Retina (tissue), 1 donor: ENCODE data around the gene TFDP2.

Experiments
- DNase-seq: peaks from one replicate; pipeline ENCODE4 v3.0.0-alpha.2; 2016

TFDP2 gene

DNA sequence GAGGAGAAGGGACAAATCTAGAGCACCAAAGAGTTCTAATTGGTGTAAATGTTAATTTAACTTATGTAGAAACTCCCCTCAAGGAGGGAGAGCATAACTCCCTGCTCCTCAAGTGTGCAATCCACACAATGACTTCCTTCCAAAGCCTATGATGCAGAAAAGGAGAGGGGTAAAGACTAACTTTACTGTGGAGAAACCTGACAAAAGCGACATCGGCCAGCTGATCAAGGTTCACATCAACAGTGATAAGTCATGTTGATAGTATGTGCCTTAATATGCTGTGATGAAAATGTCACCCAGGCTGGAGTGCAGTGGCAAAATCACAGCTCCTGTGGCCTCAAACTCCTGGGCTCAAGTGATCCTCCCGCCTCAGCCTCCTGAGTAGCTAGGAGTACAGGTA lies 76.5 kb downstream of the TFDP2 start:
- no peak for DNase-seq

DNA sequence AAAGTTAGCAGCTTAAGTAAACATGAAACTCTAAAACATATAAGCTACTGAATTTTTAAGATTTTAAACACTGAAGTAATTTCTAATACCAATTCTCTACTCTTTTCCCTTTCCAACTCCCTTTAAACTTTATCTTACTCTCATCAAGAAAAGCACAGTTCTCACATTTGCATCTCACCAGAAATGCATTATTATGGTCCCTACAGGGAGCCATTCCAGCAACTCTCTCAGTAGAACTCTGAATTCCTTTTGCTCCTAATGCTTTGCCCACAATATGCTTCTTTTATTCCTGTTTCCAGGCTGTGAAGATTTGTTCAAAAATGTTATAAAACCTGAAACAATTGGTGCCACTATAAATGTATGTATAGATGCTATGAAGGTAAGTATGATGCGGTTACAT lies 83.4 kb downstream of the TFDP2 start:
- DNase-seq, result no peak

DNA sequence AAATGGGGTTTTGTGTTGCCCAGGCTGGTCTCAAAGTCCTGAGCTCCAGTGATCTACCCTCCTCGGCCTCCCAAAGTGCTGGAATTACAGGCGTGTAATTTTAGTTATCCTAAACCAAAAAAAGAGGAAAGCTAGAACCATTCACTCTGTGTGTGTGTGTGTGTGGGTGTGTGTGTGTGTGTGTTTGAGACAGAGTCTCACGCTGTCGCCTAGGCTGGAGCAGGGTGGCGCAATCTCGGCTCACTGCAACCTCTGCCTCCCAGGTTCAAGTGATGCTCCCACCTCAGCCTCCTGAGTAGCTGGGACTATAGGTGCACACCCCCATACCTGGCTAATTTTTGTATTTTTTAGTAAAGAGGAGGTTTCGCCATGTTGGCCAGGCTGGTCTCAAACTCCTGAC lies 84.0 kb downstream of the TFDP2 start:
- DNase-seq, result no peak

DNA sequence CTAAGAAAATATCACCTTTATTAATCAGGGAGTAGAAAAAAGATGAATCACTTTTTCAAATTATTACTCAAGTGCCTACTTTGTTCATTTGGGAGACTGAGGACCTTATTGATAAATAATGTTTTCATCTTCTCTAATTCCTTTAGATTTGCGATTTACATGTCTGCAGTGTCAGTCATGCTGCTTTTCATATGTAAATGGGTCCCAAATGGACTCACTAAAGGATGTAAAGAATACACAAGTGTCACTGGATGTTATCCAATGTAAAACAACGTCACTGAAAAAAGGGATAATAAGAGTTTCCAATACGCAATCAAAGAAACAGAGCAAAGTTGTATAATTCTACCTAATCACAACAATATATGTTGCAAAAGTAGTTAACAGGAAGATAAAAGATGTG lies 84.9 kb downstream of the TFDP2 start:
- DNase-seq, result no peak

DNA sequence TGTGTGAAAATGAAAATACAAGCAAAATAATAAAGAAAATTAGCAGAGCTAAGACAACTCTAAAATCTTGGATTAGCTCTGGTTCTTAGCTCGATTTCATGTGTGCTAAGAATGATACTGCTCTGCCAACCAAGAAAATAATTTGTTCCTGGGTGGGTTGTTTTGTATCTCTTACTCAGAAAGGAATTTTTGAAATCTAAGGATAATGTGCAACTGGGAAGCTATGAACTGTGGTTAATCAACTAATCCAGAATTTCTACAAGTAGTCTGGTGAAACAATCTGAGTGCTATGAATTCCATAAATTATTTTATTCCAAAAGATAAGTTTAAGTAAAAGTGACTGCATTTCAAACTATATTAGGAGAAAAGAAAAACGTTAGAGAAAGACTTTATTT lies 92.0 kb downstream of the TFDP2 start:
- DNase-seq, result no peak

DNA sequence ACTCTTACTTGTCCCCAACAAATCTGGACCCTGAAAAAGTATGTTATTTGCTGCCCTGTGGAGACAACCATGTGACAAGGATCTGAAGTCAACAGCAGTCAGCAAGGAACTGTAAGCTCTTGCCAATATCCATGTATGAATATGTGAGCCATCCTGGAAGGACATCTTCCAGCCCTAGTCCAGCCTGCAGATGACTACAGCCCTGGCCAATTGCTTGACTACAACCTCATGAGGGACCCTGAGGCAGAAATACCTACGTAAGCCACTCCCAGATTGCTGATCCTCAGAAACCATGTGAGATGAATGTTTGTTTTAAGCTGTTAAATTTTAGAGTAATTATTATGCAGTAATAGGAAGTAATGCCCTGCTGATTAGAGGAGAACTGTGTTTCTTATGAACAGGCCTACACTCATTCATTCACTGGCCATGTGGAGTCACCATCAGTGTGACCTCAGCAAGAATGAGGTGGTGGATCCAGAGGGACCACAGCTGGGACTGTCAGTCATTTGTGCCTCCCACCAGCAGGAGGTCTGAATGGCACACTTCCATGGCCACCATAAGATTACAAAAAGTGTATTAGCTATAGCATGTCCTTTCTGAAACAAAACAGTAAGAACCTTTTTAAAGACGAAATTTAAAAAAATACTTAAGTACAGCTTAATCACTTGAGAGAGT lies 92.6 kb downstream of the TFDP2 start:
- DNase-seq, result no peak

DNA sequence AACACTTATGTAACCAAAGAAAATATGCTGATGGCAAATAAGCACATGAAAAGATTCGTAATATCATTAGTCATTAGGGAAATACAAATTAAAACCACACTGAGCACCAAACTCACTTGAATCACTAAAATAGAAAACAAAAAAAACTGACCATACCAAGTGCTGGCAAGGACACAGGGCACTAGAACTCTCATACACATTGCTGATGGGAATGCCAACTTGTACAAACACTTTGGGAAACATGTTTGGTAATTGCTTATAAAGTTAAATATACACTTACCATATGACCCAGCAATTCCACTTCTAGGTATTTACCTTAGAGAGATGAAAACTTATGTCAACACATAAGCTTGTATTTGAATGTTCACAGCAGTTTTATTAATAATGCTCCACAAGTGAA lies 95.5 kb downstream of the TFDP2 start:
- no peak for DNase-seq

DNA sequence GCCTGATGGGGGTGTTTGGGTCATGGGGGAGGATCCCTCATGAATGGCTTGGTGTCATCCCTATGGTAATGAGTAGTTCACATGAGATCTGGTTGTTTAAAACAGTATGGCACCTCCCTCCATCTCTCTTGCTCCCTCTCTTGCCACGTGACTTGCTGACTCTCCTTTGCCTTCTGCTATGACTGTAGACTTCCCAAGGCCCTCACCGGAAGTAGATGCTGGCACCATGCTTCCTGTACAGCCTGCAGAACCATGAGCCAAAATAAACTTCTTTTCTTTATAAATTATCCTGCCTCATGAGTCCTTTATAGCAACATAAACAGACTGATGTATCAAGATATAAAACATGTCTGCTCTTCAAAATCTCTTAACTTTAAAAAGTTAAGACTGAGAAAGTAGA lies 96.1 kb downstream of the TFDP2 start:
- DNase-seq, result no peak

DNA sequence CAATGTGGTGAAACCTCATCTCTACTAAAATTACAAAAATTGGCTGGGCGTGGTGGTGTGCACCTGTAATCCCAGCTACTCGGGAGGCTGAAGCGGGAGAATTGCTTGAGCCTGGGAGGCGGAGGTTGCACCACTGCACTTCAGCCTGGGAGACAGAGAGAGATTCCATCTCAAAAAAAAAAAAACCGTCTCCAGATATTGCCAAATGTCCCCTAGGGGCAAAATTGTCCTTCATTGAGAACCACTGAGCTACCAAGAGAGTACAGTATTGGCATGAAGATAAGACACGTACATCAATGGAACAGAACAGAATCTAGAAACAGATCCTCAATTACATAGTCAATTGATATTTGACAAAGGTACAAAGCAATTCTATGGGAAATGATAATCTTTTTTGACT lies 98.0 kb downstream of the TFDP2 start:
- no peak for DNase-seq

DNA sequence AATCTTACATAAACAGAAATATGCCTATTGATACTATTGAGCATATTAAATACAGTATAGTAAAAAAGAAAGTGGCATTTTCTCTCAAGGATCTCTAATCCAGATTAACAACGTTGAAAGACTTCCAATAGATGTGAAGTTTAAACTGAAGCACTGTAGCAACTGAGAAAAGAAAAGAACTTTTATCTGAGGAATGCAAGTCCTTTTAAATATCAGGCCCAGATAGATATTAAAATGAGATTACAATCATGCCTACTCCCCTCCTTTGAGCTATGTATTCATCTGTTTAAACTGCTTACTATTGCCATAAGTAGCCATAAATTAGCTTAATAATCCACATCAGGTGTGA lies 102.3 kb downstream of the TFDP2 start:
- DNase-seq, result no peak

DNA sequence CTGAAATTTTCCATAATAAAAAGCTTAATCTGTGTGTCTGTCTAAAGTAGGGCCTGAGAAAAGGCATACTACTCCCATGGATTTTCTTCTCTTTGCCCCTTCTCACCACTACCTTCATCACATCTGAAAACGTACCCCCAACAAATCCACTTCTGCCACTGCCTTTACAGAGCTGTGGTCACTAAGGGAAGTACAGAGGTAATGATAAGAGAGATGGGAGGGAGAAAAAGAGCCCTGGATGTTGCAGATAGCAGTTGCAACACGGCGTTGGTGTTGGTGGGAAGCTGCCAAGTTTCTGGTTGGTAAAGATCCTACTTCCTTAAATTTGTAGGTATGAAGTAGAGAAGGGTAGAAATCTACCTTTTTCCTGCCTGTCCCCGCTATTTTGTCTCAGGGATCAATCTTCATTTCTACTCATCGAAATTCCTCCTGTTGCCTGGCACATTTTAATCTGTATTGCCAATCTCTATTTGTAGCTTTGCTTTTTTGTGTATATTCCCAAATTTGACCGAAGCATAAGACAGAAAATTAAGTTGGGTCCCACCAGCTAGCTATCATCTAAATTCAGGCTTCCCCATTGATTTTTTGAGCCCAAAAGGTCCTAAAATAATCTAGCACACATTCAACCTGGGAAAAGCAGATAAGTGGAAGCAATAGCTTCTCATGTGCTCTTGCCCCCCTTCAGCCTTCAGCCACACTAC lies 102.9 kb downstream of the TFDP2 start:
- no peak for DNase-seq

DNA sequence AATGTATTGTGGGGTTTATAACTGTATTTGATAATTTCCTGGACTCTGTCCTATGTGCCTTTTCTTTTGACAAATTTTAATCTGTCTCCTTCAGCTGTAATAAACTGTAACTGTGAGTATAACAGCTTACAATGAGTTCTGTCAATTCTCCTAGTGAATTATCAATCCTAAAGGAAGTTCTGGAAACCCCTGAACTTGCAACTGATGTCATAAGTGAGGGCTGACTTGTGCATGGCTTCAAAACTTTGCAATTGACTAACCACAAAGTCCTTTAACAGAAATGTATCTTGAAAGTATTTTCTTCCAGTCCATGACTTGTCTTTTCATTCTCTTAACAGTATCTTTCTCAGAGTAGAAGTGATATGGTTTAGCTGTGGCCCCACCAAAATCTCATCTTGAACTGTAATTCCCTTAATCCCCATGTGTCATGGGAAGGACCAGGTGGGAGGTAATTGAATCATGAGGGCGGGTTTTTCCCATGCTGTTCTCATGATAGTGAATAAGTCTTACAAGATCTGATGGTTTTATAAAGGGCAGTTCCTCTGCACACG lies 108.3 kb downstream of the TFDP2 start:
- no peak for DNase-seq

DNA sequence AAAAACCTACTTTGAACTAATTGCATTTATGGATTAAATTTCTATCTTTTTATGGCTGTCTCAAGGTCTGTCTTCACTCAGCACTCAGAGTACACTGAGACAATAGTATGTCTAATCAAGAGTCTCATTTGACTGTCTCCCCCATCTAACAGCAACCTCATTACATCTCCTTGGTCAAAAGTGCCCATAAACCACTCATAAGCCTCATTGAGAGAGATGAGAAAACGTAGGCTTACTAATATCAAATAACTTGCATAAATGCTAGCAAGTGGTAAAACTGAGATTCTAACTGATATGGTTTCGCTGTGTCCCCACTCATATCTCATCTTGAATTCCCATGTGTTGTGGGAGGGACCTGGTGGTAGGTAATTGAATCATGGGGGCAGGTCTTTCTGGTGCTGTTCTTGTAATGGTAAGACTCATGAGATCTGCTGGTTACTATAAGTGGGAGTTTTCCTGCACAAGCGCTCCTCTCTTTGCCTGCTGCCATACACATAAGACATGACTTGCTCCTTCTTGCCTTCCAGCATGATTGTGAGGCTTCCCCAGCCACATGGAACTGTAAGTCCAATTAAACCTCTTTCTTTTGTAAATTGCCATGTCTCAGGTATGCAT lies 113.9 kb downstream of the TFDP2 start:
- no peak for DNase-seq

DNA sequence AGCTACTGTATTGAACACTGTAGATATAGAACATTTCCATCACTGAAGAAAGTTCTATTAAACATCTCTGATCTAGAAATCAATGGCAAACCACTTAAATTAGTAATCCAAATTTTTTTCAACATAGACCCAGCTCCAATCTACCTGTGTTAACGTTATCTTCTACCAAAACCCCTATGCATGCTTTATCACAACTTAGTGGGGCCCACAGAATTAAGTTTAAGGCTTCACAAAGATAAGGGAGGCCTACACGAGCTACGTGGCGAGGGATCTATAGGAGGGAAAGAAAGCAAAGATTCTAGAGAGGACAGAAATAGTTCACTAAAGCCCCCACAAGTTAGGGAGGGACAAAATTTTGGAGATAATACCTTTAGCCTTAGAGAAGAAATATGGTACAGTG lies 116.1 kb downstream of the TFDP2 start:
- DNase-seq, result no peak

DNA sequence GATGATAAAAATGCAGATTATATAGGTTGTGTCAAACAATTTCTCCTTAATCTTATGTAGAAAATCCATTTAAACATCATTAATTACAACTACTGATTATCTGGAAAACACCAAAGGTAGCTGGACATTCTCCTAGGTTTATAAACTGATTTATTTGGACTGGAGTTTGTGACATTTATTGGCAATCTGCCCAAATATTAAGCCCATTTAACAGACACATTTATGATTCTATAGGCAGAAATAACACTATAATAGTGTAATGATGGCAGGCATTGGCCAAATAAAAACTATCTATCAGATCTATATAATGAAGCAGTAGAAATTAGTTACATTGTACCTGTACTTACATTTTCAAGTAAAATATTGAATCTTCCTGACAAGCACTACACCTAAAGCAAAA lies 117.8 kb downstream of the TFDP2 start:
- DNase-seq, result no peak

DNA sequence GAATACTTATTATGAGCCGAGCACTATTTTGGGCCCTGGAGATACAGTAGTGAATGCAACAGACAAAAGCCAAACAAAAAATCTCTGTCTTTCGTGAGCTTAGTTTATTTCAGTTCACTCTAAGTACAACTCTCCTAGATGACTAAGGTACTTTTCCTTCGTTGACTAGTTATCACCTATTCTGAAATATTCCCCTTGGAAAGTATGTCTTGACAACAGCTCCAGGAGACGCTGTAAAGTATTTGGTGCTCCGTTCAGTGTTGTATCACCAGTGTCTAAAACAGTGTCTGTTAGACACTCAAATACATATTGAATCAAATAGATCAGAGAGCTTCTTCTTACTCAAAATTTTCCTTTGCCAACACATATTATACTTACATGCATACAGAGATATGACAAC lies 119.6 kb downstream of the TFDP2 start:
- no peak for DNase-seq

DNA sequence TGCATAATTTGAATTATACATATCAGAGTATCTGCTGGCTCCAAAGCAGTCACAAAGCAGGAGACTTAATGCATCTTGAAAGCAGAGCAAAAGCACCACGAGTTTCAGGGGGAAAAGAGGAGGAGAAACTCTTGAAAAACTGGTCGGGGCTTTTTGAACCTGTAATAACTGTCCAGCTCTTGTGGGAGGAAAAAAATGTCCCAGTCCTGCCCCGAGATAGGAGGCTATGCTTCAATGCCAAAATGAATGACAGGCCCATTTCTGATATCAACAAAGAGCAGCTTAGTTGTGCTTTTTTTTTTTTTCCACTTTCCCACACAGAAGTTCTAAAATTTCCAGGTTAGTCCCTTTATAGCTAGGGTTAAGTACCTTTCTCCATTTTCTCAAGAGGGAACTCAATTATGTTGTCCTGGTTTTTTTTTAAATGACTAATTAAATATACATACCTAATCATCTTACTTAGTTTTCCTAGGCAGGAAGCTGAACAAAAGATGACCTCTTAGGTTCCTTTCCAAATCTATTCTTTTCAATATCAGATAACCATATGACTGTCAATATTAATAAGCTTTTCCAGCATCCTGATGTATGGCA lies 120.2 kb downstream of the TFDP2 start:
- DNase-seq, result peak; percentile 19

DNA sequence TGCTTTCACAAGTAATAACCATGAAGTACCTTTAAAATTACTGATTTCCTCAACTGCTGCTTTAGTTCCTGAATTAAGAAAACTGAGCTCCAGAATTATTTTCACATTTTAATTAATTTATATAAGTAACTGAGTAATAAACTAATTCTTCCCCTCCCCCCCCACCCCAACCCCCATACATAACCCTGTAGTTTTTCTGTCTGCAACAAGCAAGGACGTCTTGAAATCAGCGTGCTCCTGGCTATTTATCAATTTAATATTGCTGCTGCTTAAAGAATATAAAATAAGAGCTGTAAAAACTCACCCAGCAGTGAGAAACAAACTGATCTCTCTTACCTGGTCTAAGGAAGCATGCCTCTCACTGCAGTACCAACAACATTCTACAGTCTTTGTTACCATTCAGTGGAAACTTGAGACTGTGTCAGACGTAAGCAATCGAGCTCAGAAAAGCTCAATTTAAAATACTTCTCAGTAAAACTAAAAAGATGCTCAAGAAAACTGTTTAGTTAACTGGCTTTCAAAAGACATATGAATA lies 121.0 kb downstream of the TFDP2 start:
- peak; percentile 59 for DNase-seq

DNA sequence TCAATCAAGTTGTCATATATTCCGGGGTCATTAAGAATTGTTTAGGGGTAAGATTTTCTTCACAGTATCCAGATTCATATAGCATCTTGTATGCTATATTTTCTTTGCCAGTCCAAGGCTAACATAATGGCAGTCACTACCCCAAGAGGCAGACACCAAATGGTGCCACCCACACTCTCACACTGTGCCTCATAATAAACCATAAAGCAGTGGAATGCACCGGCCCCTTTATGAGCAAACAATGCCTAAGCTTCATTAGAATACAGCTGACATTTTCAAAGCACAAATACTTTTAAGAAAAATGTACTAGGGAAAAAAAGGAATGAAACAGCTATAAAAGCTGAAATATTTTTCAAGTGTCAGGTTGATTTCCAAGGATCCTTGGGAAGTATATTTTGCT lies 121.6 kb downstream of the TFDP2 start:
- peak; percentile 58 for DNase-seq

DNA sequence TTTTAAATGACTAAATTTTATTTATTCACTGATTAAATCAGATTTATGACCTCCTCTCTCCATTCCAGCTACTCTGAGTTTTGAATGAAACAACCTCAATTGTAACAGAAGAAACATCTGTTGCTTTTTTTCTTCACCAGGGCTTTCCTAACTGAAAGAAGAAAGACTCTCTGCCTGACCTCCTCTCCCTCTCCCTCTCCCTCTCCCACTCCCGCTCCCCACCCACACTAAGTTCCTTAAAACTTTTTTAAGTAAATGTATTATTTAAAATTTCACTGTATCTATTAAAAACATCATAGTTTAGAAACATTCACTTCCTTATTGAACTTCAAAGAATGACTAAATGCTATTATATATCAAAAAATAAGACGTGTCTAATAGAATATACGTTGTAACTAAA lies 122.0 kb downstream of the TFDP2 start:
- DNase-seq, result peak; percentile 8

DNA sequence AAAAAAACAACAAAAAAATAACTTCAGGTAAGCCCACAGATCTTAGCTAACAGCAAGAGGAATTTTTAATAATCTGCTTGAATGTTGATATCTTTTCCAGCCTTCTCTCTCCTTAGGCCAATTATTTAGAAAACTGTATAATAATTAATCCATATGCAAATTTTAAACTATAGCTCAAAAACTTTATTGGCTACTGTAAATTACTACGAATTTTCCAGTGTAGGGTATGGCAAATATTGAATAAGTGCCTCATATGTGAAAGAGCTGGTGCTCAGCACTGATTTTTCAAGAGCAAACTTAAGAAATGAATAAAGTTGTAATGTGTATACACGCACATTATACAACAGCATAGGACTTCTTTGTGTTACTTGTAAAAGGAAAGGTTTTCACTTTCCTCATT lies 123.0 kb downstream of the TFDP2 start:
- DNase-seq, result no peak

DNA sequence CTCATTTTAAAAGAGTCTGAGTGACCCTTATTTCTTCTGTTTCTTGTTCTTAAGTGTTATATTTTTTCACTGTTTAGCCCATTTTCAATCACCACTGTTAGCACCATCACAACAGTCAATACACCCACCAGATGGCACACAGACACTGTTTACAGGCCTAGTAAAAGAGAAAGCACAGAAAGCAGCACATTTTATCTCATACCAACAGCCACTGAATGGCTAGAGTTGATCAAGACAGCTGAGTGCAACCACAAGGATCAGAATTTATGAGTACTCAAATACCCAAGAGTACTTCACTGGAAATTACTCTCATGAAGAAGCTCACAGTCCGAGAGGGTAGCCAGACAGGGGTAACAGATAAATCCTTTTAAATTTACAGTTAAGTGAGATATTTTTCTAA lies 127.0 kb downstream of the TFDP2 start:
- no peak for DNase-seq

DNA sequence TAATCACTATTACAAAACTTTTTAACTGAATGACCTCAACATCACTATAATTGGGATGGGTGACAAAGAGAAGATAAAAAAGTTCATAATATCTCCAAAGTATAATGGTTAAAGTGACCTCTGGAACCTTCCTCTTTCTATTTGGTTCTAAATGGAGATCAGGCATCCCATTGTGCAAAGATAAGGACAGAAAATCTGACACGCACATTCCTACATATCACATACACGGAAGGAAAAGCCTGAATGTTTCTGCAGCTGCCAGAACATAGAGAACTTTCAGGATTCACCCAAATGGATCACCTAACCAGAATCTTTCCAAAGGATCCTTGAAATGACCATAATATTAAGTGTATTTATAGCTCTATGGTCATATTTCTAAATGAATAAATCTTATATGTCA lies 128.2 kb downstream of the TFDP2 start:
- no peak for DNase-seq
